HL-60 (cell line): ENCODE results near the gene TBC1D24.

ENCODE experiments used
- GABPA ChIP-seq: IDR thresholded peaks from 2 replicates; pipeline ENCODE4 v1.6.1; 2012; ENCODE audit warnings: low read depth
- POLR2AphosphoS5 ChIP-seq: IDR thresholded peaks from 2 replicates; pipeline ENCODE4 v1.6.1; 2012; ENCODE audit warnings: low read depth
- TF ChIP-seq, protein P1 (sequence below): IDR thresholded peaks from one replicate; pipeline ENCODE4 v1.5.1; 2011; ENCODE audit warnings: low read length, control low read depth, inconsistent platforms; ENCODE audit not compliant: insufficient read depth
- TF ChIP-seq, protein P2 (sequence below): IDR thresholded peaks from 2 replicates; pipeline ENCODE4 v1.6.1; 2012; ENCODE audit warnings: low read depth; ENCODE audit not compliant: insufficient replicate concordance

DNA sequence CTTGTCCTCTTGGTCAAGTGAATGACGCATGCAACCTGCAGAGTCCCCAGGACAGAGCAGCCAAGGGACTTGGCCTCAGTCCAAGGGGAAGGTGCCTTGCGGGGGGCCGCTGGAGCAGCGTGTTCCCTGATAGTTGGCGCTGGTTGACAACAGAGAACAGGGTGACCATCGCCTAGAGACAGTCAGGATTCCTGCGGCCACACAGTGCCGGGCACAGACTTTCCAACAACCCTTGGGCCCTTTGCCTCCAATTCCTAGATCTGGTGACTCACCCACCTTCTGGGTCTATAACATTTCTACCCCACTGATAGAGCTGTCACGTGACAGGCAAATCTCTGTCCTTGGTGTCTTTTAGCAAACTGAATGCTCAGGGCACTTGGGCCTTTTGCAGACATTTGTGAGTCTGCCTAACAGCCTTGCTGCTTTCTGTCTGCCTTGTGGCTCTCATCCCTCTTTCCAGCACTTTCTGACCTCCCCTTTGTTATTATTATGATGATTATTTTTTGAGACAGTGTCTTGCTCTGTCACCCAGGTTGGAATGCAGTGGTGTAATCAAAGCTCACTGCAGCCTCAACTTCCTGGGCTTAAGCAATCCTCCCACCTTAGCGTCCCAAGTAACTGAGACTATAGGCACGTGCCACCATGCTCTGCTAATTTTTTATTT is 26.9 kb upstream of the TBC1D24 start:
- TF ChIP-seq, protein P1, sequence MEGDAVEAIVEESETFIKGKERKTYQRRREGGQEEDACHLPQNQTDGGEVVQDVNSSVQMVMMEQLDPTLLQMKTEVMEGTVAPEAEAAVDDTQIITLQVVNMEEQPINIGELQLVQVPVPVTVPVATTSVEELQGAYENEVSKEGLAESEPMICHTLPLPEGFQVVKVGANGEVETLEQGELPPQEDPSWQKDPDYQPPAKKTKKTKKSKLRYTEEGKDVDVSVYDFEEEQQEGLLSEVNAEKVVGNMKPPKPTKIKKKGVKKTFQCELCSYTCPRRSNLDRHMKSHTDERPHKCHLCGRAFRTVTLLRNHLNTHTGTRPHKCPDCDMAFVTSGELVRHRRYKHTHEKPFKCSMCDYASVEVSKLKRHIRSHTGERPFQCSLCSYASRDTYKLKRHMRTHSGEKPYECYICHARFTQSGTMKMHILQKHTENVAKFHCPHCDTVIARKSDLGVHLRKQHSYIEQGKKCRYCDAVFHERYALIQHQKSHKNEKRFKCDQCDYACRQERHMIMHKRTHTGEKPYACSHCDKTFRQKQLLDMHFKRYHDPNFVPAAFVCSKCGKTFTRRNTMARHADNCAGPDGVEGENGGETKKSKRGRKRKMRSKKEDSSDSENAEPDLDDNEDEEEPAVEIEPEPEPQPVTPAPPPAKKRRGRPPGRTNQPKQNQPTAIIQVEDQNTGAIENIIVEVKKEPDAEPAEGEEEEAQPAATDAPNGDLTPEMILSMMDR = no peak
- TF ChIP-seq GABPA (no peak), POLR2AphosphoS5 (no peak)
- TF ChIP-seq, protein P2, sequence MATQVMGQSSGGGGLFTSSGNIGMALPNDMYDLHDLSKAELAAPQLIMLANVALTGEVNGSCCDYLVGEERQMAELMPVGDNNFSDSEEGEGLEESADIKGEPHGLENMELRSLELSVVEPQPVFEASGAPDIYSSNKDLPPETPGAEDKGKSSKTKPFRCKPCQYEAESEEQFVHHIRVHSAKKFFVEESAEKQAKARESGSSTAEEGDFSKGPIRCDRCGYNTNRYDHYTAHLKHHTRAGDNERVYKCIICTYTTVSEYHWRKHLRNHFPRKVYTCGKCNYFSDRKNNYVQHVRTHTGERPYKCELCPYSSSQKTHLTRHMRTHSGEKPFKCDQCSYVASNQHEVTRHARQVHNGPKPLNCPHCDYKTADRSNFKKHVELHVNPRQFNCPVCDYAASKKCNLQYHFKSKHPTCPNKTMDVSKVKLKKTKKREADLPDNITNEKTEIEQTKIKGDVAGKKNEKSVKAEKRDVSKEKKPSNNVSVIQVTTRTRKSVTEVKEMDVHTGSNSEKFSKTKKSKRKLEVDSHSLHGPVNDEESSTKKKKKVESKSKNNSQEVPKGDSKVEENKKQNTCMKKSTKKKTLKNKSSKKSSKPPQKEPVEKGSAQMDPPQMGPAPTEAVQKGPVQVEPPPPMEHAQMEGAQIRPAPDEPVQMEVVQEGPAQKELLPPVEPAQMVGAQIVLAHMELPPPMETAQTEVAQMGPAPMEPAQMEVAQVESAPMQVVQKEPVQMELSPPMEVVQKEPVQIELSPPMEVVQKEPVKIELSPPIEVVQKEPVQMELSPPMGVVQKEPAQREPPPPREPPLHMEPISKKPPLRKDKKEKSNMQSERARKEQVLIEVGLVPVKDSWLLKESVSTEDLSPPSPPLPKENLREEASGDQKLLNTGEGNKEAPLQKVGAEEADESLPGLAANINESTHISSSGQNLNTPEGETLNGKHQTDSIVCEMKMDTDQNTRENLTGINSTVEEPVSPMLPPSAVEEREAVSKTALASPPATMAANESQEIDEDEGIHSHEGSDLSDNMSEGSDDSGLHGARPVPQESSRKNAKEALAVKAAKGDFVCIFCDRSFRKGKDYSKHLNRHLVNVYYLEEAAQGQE = no peak
